Stimulated activated CD8-positive, alpha-beta memory T cell treated with anti-CD3 and anti-CD28 coated beads, Interleukin-15, amount 100 ng/mL, for 48 hours (primary cell): Measurements from ENCODE around the gene CCDC177.

Source experiments
- DNase-seq, 2 donors: peaks; one replicate each; pipeline ENCODE4 v3.0.0-alpha.2; 2020; ENCODE audit warnings: low read depth in 2 of 2

Gene CCDC177

DNA sequence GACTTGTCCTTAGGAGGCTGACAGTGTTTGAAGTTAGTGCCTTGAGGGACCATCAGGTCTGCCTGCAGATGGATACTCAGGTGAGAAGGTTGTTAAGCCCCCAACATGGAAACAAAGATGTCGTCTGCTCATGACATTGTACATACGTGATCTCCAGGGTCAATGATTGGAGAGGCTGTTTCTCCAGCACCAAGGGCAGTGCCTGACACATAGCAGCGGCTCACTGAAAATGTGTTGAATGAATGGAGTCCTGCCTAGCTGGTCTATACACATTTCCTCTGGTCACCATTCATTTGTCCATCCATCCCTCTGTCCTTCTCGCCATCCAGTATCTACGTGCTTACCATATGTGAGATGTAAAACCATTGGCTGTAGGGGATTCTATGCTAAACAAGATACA is 7.1 kb downstream of the CCDC177 start:
- no peak for DNase-seq

GRCh38 chr14:69561893-69562292 is 12.8 kb downstream of the CCDC177 start:
- DNase-seq, result no peak

DNA sequence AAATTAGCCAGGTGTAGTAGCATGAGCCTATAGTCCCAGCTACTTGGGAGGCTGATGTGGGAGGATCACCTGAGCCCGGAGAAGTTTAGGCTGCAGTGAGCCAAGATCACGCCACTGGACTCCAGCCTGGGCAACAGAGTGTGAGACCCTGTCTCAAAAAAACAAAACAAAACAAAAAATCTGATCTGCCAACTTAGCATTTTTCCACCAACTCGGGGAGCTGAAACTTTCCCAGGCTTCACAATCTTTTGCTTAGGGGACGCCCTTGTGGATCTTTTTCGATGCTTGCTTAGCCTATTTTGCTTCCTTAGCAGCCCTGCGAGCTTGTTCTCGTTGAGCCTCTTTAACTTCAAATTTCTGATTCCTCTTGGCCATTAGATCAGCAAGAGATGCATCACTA is 13.8 kb downstream of the CCDC177 start:
- DNase-seq, result no peak

GRCh38 chr14:69559581-69560011 is 15.1 kb downstream of the CCDC177 start:
- no peak for DNase-seq

DNA sequence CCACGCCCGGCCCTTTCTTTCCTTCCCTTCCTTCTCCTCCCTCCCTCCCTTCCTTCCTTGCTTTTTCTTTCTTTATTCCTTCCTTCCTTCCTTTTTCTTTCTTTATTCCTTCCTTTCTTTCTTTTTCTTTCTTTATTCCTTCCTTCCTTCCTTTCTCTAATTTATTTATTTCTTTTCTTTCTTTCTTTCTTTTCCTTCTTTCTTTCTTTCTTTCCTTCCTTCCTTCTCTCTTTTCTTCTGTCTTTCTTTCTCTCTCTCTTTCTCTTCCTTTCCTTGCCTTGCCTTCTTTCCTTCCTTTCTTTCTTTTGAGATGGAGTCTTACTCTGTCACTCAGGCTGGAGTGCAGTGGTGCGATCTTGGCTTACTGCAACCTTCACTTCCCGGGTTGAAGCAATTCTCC is 15.9 kb downstream of the CCDC177 start:
- DNase-seq, result no peak

GRCh38 chr14:69554500-69554899 is 20.2 kb downstream of the CCDC177 start:
- no peak for DNase-seq

DNA sequence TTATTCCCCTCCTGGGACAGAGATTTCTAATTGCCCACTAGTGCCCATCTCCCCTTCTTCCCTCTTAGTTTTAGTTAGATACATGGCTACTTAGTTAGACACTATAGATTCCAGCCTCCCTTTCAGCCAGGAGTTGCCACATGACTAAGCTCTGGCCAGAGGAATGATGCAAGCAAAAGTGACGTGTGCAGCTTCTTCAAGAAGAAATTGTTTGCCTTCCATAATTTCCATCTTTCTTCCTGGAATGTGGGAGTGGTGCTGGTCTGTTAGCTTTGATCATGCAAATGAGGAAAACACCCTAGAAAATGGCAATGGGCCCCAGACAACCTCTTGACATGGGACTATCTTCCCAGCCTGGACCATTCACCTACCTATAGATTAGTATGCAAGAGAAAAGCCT is 21.4 kb downstream of the CCDC177 start:
- no peak for DNase-seq

DNA sequence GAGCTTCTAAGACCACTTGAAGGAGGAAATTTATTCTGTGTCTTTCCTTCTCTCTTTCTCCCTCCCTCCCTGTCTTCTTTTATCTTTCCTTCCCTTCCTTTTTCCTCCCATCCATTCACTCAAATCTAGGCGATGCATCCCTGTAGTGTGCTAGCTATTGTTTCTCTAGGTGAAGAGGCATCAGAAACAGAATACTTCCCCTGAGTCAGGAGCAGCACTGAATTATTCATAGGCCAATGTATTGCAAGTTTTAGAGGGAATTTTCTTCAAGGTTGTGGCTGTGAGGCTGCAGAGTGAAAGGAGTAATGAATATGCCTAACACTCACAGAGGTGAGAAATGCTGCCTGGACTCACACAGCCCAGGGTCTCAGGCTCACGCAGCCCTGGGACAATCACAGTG is 23.2 kb downstream of the CCDC177 start:
- no peak for DNase-seq

GRCh38 chr14:69548566-69548965 is 26.1 kb downstream of the CCDC177 start:
- DNase-seq, result no peak

GRCh38 chr14:69547701-69548348 is 26.8 kb downstream of the CCDC177 start:
- no peak for DNase-seq

GRCh38 chr14:69543341-69544115 is 31.1 kb downstream of the CCDC177 start:
- peak; percentile 13 to 32 for DNase-seq

GRCh38 chr14:69542311-69542710 is 32.4 kb downstream of the CCDC177 start:
- no peak for DNase-seq

GRCh38 chr14:69540654-69541335 is 33.9 kb downstream of the CCDC177 start:
- no peak for DNase-seq

GRCh38 chr14:69539631-69540410 is 34.9 kb downstream of the CCDC177 start:
- DNase-seq, result no peak

DNA sequence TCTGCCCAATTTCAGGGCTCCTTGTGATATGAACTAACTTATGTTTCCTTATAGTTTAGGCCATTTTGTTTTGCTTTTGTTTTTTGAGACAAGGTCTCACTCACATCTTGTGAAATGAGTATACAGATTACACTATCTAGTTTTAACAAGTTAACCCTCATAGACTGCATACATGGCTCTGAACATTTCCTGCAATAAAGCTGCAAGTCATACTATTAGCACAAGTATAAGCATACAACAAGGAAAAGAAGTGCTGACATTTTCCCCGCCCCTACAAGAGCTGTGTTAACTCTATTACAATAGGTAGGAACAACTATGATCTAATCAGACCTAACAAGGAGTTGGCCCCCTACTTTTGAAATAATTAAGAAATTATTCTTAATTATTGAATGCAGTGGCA is 35.9 kb downstream of the CCDC177 start:
- no peak for DNase-seq

DNA sequence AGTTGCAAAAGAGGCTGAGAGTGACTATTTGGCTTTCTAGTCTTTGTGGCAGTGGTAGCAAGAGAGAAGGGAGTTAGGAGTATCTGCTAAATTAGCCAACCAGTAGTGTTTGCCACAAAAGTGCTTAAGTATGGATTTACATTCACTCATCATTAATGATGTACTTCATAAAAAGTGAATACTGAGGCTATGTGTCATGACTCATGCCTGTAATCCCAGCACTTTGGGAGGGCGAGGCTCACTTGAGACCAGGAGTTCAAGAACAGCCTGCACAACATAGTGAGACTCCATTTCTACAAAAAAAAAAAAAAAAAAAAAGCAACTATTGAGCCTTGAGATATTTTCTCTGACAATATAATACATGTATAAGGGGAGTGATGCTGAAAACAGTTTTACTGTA is 36.8 kb downstream of the CCDC177 start:
- no peak for DNase-seq

DNA sequence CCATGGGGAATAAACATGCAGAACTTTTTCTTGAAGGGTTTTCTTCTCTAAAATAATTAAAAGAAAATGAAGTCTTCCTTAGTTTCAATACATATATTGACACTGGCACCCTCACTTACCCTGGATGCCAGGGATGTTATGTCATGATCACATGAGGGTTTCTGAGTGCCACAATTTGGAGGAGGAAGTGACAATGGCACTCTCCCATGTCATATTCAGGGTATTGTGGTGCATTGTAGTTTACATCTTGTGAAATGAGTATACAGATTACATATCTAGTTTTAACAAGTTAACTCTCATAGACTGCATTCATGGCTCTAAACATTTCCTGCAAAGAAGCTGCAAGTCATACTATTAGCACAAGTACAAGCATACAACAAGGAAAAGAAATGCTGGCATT is 37.7 kb downstream of the CCDC177 start:
- DNase-seq, result no peak

GRCh38 chr14:69535230-69535848 is 39.3 kb downstream of the CCDC177 start:
- DNase-seq, result no peak

DNA sequence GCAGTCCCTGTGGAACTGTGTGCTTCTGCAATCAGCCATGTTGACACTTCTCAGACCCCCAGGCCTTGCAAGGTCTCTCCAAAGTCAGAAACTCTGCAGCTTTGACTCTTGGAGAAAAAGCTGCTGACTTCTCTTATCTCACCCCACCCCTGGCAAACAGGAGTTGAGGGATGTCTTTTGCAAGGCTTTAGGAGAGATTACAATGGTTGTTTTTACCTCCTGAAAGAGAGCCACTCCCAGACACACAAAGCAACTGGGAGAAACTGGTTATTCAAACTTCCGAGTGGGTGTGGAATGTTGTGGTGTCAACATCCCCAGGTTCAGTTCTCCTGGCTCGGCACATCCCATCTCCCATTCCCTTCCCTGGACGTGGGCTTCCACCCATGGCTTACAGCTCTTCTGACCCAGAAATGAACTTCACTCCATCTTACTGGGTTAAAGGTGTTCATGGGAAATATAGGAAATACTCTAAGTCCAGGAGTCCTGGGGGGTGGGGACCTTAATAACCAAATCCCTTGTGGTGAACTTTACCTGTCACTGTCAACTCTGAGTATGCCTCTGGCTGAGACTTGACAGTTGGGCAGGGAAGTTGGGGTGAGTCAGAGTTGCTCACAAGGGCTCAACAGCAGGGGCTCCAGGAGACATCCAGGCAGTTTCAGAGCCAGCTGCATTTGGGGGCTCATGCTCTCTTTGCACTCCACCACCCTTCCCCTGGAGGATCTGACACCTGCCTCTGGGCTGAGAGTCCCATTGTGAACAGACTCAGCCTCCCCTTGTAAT is 41.9 kb downstream of the CCDC177 start:
- DNase-seq, result no peak

GRCh38 chr14:69531135-69531534 is 43.5 kb downstream of the CCDC177 start:
- DNase-seq, result no peak

- DNase-seq, result no peak
Measured at GRCh38 chr14:69530095-69530494, 44.6 kb downstream of the CCDC177 start.
